GM12878 (cell line): ENCODE measurements around the gene RALGPS1. TPM values are rescaled to one million over a fixed set of nuclear protein-coding genes. Genes with fewer than 3 reads are reported as not detected.

Experiments
- ATAC-seq: fragments of 200-7000 bp; cut with Tn5 transposase; 3 replicates; pipeline ENCODE4 v1.9.1; 2020; ENCODE audit warnings: mild to moderate bottlenecking, moderate library complexity
- BruUV-seq: library from RNA; stranded (reverse); fragments of 400-500 nt; replicated peaks from 2 replicates; lab custom pipeline; 2021; lab: Mats Ljungman, UMichigan
- CTCF ChIA-PET: fragments of 300-600 bp; sonication (Branson Sonifier 250); formaldehyde crosslinking; extraction: SDS; loops from one replicate; lab custom pipeline; 2021; ENCODE audit warnings: inconsistent platforms; lab: Yijun Ruan, JAX
- POLR2A ChIA-PET: fragments of 350-600 bp; formaldehyde crosslinking; extraction: SDS; loops from one replicate; lab custom pipeline; 2021; ENCODE audit warnings: inconsistent platforms; lab: Charles Lee
- RAD21 ChIA-PET: fragments of 300-600 bp; sonication (Branson Sonifier 250); formaldehyde crosslinking; loops from one replicate; lab custom pipeline; 2023; ENCODE audit warnings: antibody characterized with exemption; ENCODE audit not compliant: unreplicated experiment; lab: Charles Lee
- SMC1A ChIA-PET: fragments of 300-600 bp; sonication (Branson Sonifier 250); formaldehyde crosslinking; loops from one replicate; lab custom pipeline; 2023; ENCODE audit not compliant: unreplicated experiment, uncharacterized antibody; lab: Charles Lee
- DNase-seq: peaks from one replicate; pipeline ENCODE4 v3.0.0-alpha.2; 2011; ENCODE audit warnings: low read depth, low spot score
- FAIRE-seq: peaks from 3 replicates; lab custom pipeline; 2011; peaks lifted over from hg19 to GRCh38; lab: Jason Lieb, UNC
- H2AFZ ChIP-seq: 2 replicates; pipeline ENCODE4 v1.6.0; 2011; ENCODE audit warnings: low read depth, low read length, control low read depth; ENCODE audit not compliant: control insufficient read depth
- H3K27ac ChIP-seq: 2 replicates; pipeline ENCODE4 v1.5.1; 2011; ENCODE audit warnings: control low read depth; ENCODE audit not compliant: control insufficient read depth, insufficient read depth
- H3K27me3 ChIP-seq, 2 experiments: replicated peaks in 1 of 2; 2 replicates each; pipeline versions ENCODE4 v1.6.0 to v1.6.1; 2011; ENCODE audit warnings: low read length in 1 of 2; ENCODE audit not compliant: control insufficient read depth in 2 of 2, insufficient read depth in 2 of 2
- H3K36me3 ChIP-seq, 2 experiments: 2 replicates each; pipeline ENCODE4 v1.5.1; 2011; ENCODE audit warnings: low read length in 1 of 2; ENCODE audit not compliant: control insufficient read depth in 2 of 2, insufficient read depth in 2 of 2
- H3K4me1 ChIP-seq: 2 replicates; pipeline ENCODE4 v1.6.1; 2011; ENCODE audit warnings: mild to moderate bottlenecking, low read length, moderate library complexity, mixed read lengths; ENCODE audit not compliant: control insufficient read depth, insufficient read depth
- H3K4me2 ChIP-seq: 2 replicates; pipeline ENCODE4 v1.6.0; 2011; ENCODE audit warnings: control low read depth; ENCODE audit not compliant: control insufficient read depth, insufficient read depth
- H3K4me3 ChIP-seq: fragments of 200-600 bp; sonication (generic); 2 replicates; pipeline ENCODE4 v1.5.1; 2016
- H3K79me2 ChIP-seq: 2 replicates; pipeline ENCODE4 v1.6.0; 2011; ENCODE audit warnings: low read length; ENCODE audit not compliant: control insufficient read depth, insufficient read depth
- H3K9ac ChIP-seq: 2 replicates; pipeline ENCODE4 v1.8.0; 2011; ENCODE audit warnings: low read length, control low read depth, mixed read lengths; ENCODE audit not compliant: control insufficient read depth, insufficient read depth
- H3K9me3 ChIP-seq: replicated peaks from 3 replicates; pipeline ENCODE4 v1.5.1; 2011; ENCODE audit warnings: mild to moderate bottlenecking, low read length; ENCODE audit not compliant: control insufficient read depth, insufficient read depth
- H4K20me1 ChIP-seq: 2 replicates; pipeline ENCODE4 v1.6.0; 2011; ENCODE audit not compliant: control insufficient read depth, insufficient read depth
- BCLAF1 ChIP-seq: fragments of 450-650 bp; IDR thresholded peaks from 2 replicates; pipeline ENCODE4 v1.6.1; 2017; ENCODE audit warnings: antibody characterized with exemption, mild to moderate bottlenecking, moderate library complexity
- BHLHE40 ChIP-seq, 2 experiments: fragments of 450-650 bp in 1 of 2; IDR thresholded peaks; 2 replicates each; pipeline ENCODE4 v1.6.1; 2011 to 2017; ENCODE audit warnings: low read depth in 2 of 2, borderline replicate concordance in 1 of 2, improper control_type of control experiment in 1 of 2, low read length in 1 of 2, mild to moderate bottlenecking in 1 of 2
- ELK1 ChIP-seq: IDR thresholded peaks from 2 replicates; pipeline ENCODE4 v1.6.1; 2012; ENCODE audit warnings: low read depth, low read length, improper control_type of control experiment
- ETV6 ChIP-seq, 2 experiments: fragments of 450-650 bp in 1 of 2; IDR thresholded peaks in 1 of 2; conservative IDR thresholded peaks in 1 of 2; 2 replicates each; pipeline ENCODE4 v1.6.1; 2014; ENCODE audit warnings: antibody characterized with exemption in 1 of 2, borderline replicate concordance in 1 of 2, low read depth in 1 of 2, mild to moderate bottlenecking in 1 of 2, moderate library complexity in 1 of 2
- HDAC6 ChIP-seq: fragments of 200-600 bp; sonication (generic); IDR thresholded peaks from one replicate; pipeline ENCODE4 v1.8.0; 2017; ENCODE audit warnings: antibody characterized with exemption; ENCODE audit not compliant: unreplicated experiment
- IRF3 ChIP-seq: fragments of 450-650 bp; IDR thresholded peaks from 2 replicates; pipeline ENCODE4 v1.6.1; 2014; ENCODE audit warnings: mild to moderate bottlenecking
- MEF2B ChIP-seq: fragments of 450-650 bp; IDR thresholded peaks from 2 replicates; pipeline ENCODE4 v1.6.1; 2018; ENCODE audit warnings: mild to moderate bottlenecking, moderate library complexity; ENCODE audit not compliant: partially characterized antibody, poor library complexity, severe bottlenecking
- NFYA ChIP-seq: IDR thresholded peaks from 2 replicates; pipeline ENCODE4 v1.6.1; 2011; ENCODE audit warnings: low read depth, mild to moderate bottlenecking, low read length, improper control_type of control experiment, borderline replicate concordance
- RAD21 ChIP-seq: IDR thresholded peaks from 2 replicates; pipeline ENCODE4 v1.6.1; 2011; ENCODE audit warnings: mild to moderate bottlenecking, low read depth, low read length, moderate library complexity; ENCODE audit not compliant: insufficient read depth
- RELA ChIP-seq: fragments of 450-650 bp; IDR thresholded peaks from 2 replicates; pipeline ENCODE4 v1.8.0; 2014; ENCODE audit warnings: borderline replicate concordance; ENCODE audit not compliant: partially characterized antibody
- SIN3A ChIP-seq: IDR thresholded peaks from 2 replicates; pipeline ENCODE4 v1.6.1; 2012; ENCODE audit warnings: low read depth, low read length, improper control_type of control experiment
- SKIL ChIP-seq: fragments of 450-650 bp; IDR thresholded peaks from 2 replicates; pipeline ENCODE4 v1.6.1; 2017; ENCODE audit warnings: mild to moderate bottlenecking, low read depth, inconsistent platforms; ENCODE audit not compliant: poor library complexity, severe bottlenecking
- ZNF207 ChIP-seq: fragments of 450-650 bp; IDR thresholded peaks from 2 replicates; pipeline ENCODE4 v1.6.1; 2014; ENCODE audit warnings: antibody characterized with exemption, mild to moderate bottlenecking, borderline replicate concordance
- WGBS: methylation state at CpG from one replicate; pipeline ENCODE4 v1.1.6; 2016; ENCODE audit warnings: low lambda C conversion rate; ENCODE audit not compliant: insufficient replicate concordance, insufficient coverage; ENCODE audit errors: missing lambda C conversion rate; 5-methylcytosine and 5-hydroxymethylcytosine counted together
- in situ Hi-C: fragments of 300-500 bp; cut with MboI; formaldehyde crosslinking; loops from 9 replicates; pipeline ENCODE4 v1.14.3; 2018; ENCODE audit warnings: mixed read lengths
- intact Hi-C: fragments of 100-400 bp; cut with micrococcal nuclease; formaldehyde crosslinking; loops from one replicate; pipeline ENCODE4 v1.14.2; 2022; ENCODE audit not compliant: unreplicated experiment
- polyA plus RNA-seq, 11 experiments: library from polyadenylated mRNA; depleted of rRNA in 4 of 11; unstranded in 6 of 11; stranded (reverse) in 5 of 11; fragments of >200 nt; fragmentation: Nextera tagmentation in 4 of 11; fragmentation: Illumina TruSeq in 1 of 11; extraction: Ambion mirVana in 4 of 11; extraction: Trizol in 1 of 11; gene quantifications; 1 replicate in 1 of 11; 2 replicates in 10 of 11; pipeline versions ENCODE4 v1.2.1 to v1.2.3, GENCODE V29; 2011 to 2016; ENCODE audit warnings: inconsistent platforms in 2 of 11, missing spikeins in 2 of 11, low read depth in 1 of 11
- total RNA-seq, 4 experiments: library from RNA; depleted of rRNA in 3 of 4; stranded (reverse); fragments of >200 nt in 3 of 4; fragmentation: Illumina TruSeq in 1 of 4; extraction: Trizol in 1 of 4; gene quantifications; 2 replicates each; pipeline versions ENCODE4 v1.2.1 to v1.2.3, GENCODE V29; 2013 to 2021

RALGPS1 gene
- total and polyA plus RNA-seq, 10 of the 15 experiments (the other 5 are each of a cell fraction or from before 2014, with no cell fraction given): 0.13 to 5.6 (median 2.7) TPM

- no peak for TF ChIP-seq SIN3A
- no peak for TF ChIP-seq ETV6 (conservative IDR thresholded peaks at IDR 0.05 in 1 of 2, IDR thresholded peaks at IDR 0.05 in 1 of 2; ENCODE audit: borderline replicate concordance in 1 of 2, low read depth in 1 of 2)
Measured at GRCh38 chr9:127047971-127048370, 133.4 kb downstream of the RALGPS1 start (continued).

GRCh38 chr9:127049044-127049443 lies 134.5 kb downstream of the RALGPS1 start:
- no TSS peak for BruUV-seq
- intact Hi-C loops: loop anchor here (1.0 kb wide), 1 partner anchor 44 kb away; no protein-coding TSS in a partner anchor
- SMC1A ChIA-PET: interaction anchor here (0.6 to 1.6 kb wide), 14 partner anchors 9 to 121 kb away, joined by 3 to 11 read pairs (median 3); no protein-coding TSS in a partner anchor
- RAD21 ChIA-PET: interaction anchor here (0.6 to 1.9 kb wide), 10 partner anchors 11 to 149 kb away, joined by 3 to 9 read pairs (median 4); no protein-coding TSS in a partner anchor
- POLR2A ChIA-PET: interaction anchor here (0.5 to 1.2 kb wide), 3 partner anchors 11 to 407 kb away, joined by 3 to 5 read pairs (median 4); no protein-coding TSS in a partner anchor
- 0 out of 2 replicates have a peak, but pooled peaks cover 2% of the 10 kb centered on the region for H4K20me1 ChIP-seq
- no peaks in the 10 kb centered on the region for H3K27me3 ChIP-seq
- FAIRE-seq (peak; percentile 78), DNase-seq (peak; percentile 69), ATAC-seq (peak; percentile 81)
- peak overlapping the region; percentile 38; the same call in 1 of the 2 replicates for H3K4me2 ChIP-seq
- peaks cover 12% of the 10 kb centered on the region for H3K4me1 ChIP-seq
- H3K79me2 ChIP-seq: no peaks in the 10 kb centered on the region
- H3K9ac ChIP-seq: no peak overlapping the region; the same call in 1 of the 2 replicates
- 23% methylated on average over 4 of the region's 4 CpGs for WGBS
- no peaks in the 10 kb centered on the region for H3K36me3 ChIP-seq
- in situ Hi-C loops: no loop called here
- CTCF ChIA-PET: interaction anchor here (0.6 to 1.8 kb wide), 12 partner anchors 10 to 149 kb away, joined by 3 to 9 read pairs (median 3); no protein-coding TSS in a partner anchor
- H3K4me3 ChIP-seq: no peak overlapping the region
- peak overlapping the region; percentile 71 for H2AFZ ChIP-seq
- H3K27ac ChIP-seq: no peak overlapping the region
- no peaks in the 10 kb centered on the region for H3K9me3 ChIP-seq
- TF ChIP-seq SKIL: no peak
- TF ChIP-seq BHLHE40 (IDR thresholded peaks at IDR 0.05; ENCODE audit: borderline replicate concordance in 1 of 2, low read depth in 2 of 2, low read length in 1 of 2): no peak
- no peak for TF ChIP-seq ELK1
- TF ChIP-seq RELA: no peak
- TF ChIP-seq MEF2B: no peak
- TF ChIP-seq HDAC6: no peak
- TF ChIP-seq IRF3: no peak
- TF ChIP-seq ZNF207: no peak
- TF ChIP-seq BCLAF1: no peak
- TF ChIP-seq NFYA: no peak
- peak; percentile 29 for TF ChIP-seq RAD21
